Hepatocyte (in vitro differentiated cells): Measurements from ENCODE around the gene ACKR3. TPM values are rescaled to one million over a fixed set of nuclear protein-coding genes. Genes with fewer than 3 reads are reported as not detected.

Source experiments
- DNase-seq: peaks from one replicate; pipeline ENCODE4 v3.0.0-alpha.2; 2016; ENCODE audit warnings: low spot score
- H2AFZ ChIP-seq: fragments of 200-600 bp; sonication (generic); 2 replicates; pipeline ENCODE4 v1.6.0; 2016; ENCODE audit warnings: antibody characterized with exemption, mild to moderate bottlenecking
- H3K27ac ChIP-seq: fragments of 200-600 bp; sonication (generic); 2 replicates; pipeline ENCODE4 v1.5.1; 2016; ENCODE audit warnings: mild to moderate bottlenecking
- H3K27me3 ChIP-seq: fragments of 200-600 bp; sonication (generic); 2 replicates; pipeline ENCODE4 v1.6.1; 2016
- H3K36me3 ChIP-seq: fragments of 200-600 bp; sonication (generic); replicated peaks from 2 replicates; pipeline ENCODE4 v1.5.1; 2016; ENCODE audit warnings: low read depth; ENCODE audit not compliant: insufficient read depth
- H3K4me1 ChIP-seq: fragments of 200-600 bp; sonication (generic); 2 replicates; pipeline ENCODE4 v1.5.1; 2016; ENCODE audit warnings: mild to moderate bottlenecking, moderate library complexity; ENCODE audit not compliant: insufficient read depth
- H3K4me2 ChIP-seq: fragments of 200-600 bp; sonication (generic); 2 replicates; pipeline ENCODE4 v1.6.0; 2016
- H3K4me3 ChIP-seq: fragments of 200-600 bp; sonication (generic); 2 replicates; pipeline ENCODE4 v1.5.1; 2016; ENCODE audit warnings: mild to moderate bottlenecking
- H3K79me2 ChIP-seq: fragments of 200-600 bp; sonication (generic); 2 replicates; pipeline ENCODE4 v1.6.0; 2017; ENCODE audit warnings: mild to moderate bottlenecking
- H3K9me2 ChIP-seq: fragments of 200-600 bp; sonication (generic); replicated peaks from 2 replicates; pipeline ENCODE4 v1.6.0; 2017; ENCODE audit warnings: mild to moderate bottlenecking; ENCODE audit not compliant: insufficient read depth
- H3K9me3 ChIP-seq: fragments of 200-600 bp; sonication (generic); 2 replicates; pipeline ENCODE4 v1.5.1; 2016; ENCODE audit warnings: low read depth, mild to moderate bottlenecking
- H4K20me1 ChIP-seq: fragments of 200-600 bp; sonication (generic); 2 replicates; pipeline ENCODE4 v1.6.0; 2016; ENCODE audit warnings: mild to moderate bottlenecking; ENCODE audit not compliant: insufficient read depth, poor library complexity, severe bottlenecking
- EZH2 ChIP-seq: fragments of 200-600 bp; sonication (generic); IDR thresholded peaks from 2 replicates; pipeline ENCODE4 v1.6.1; 2016; ENCODE audit warnings: antibody characterized with exemption, mild to moderate bottlenecking, borderline replicate concordance
- EZH2phosphoT487 ChIP-seq: fragments of 200-600 bp; sonication (generic); IDR thresholded peaks from one replicate; pipeline ENCODE4 v1.6.1; 2018; ENCODE audit warnings: antibody characterized with exemption, mild to moderate bottlenecking, low read depth, moderate library complexity; ENCODE audit not compliant: unreplicated experiment, severe bottlenecking
- WGBS: methylation state at CpG from one replicate; pipeline ENCODE4 v1.1.6; 2016; ENCODE audit warnings: low lambda C conversion rate; ENCODE audit errors: missing lambda C conversion rate; 5-methylcytosine and 5-hydroxymethylcytosine counted together
- polyA plus RNA-seq: library from polyadenylated mRNA; unstranded; fragments of >200 nt; fragmentation: Nextera tagmentation; extraction: Ambion mirVana; gene quantifications from 2 replicates; pipeline ENCODE4 v1.2.1, GENCODE V29; 2016
- total RNA-seq: library from RNA; depleted of rRNA; stranded (reverse); fragments of >200 nt; gene quantifications from 2 replicates; pipeline ENCODE4 v1.2.3, GENCODE V29; 2014
- TF ChIP-seq, protein P1 (sequence below): fragments of 200-600 bp; sonication (generic); IDR thresholded peaks from 2 replicates; pipeline ENCODE4 v1.5.1; 2016; ENCODE audit warnings: antibody characterized with exemption, mild to moderate bottlenecking; ENCODE audit not compliant: poor library complexity

The ACKR3 gene
- total and polyA plus RNA-seq, 2 experiments from 2014 or later = 49.5 to 58.9 TPM

- Histone ChIP-seq H3K27ac (no peak overlapping the region), H3K36me3 (no peaks in the 10 kb centered on the region)
Observed at GRCh38 chr2:236597629-236598028, 28.0 kb downstream of the ACKR3 start.

DNA sequence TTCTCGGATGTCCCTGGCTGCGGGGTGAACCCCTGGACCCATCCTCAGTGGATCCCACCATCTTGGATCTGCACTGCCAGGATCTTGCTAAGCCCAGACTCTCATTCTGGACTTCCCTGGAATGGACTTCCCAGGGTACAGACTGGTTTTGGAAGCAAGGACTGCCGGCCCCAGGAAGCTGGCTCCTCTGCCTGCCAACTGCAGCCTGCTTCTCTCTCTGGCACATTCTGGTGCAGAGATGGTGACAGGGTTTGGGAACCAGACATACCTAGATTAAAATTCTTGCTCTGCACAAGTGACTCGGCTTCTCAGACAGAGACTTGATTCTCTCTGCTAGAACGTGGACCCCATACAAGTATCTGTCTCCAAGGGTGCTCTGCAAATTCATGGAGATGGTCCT, 29.4 kb downstream of the ACKR3 start:
- Histone ChIP-seq H3K9me3 (no peaks in the 10 kb centered on the region), H3K27me3 (no peaks in the 10 kb centered on the region), H3K4me1 (no peaks in the 10 kb centered on the region), H2AFZ (no peak overlapping the region), H3K36me3 (no peaks in the 10 kb centered on the region), H4K20me1 (no peaks in the 10 kb centered on the region), H3K4me2 (no peak overlapping the region), H3K79me2 (no peaks in the 10 kb centered on the region), H3K4me3 (no peak overlapping the region), H3K27ac (no peak overlapping the region), H3K9me2 (no peaks in the 10 kb centered on the region)
- DNase-seq = no peak
- TF ChIP-seq, protein P1, sequence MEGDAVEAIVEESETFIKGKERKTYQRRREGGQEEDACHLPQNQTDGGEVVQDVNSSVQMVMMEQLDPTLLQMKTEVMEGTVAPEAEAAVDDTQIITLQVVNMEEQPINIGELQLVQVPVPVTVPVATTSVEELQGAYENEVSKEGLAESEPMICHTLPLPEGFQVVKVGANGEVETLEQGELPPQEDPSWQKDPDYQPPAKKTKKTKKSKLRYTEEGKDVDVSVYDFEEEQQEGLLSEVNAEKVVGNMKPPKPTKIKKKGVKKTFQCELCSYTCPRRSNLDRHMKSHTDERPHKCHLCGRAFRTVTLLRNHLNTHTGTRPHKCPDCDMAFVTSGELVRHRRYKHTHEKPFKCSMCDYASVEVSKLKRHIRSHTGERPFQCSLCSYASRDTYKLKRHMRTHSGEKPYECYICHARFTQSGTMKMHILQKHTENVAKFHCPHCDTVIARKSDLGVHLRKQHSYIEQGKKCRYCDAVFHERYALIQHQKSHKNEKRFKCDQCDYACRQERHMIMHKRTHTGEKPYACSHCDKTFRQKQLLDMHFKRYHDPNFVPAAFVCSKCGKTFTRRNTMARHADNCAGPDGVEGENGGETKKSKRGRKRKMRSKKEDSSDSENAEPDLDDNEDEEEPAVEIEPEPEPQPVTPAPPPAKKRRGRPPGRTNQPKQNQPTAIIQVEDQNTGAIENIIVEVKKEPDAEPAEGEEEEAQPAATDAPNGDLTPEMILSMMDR = no peak
- no peak for TF ChIP-seq EZH2phosphoT487
- WGBS = 93% methylated on average over 5 of the region's 5 CpGs

More at GRCh38 chr2:236597629-236598028, 28.0 kb downstream of the ACKR3 start:
- DNase-seq = no peak
- Histone ChIP-seq H3K27me3 (no peaks in the 10 kb centered on the region), H4K20me1 (no peaks in the 10 kb centered on the region), H3K4me2 (no peak overlapping the region), H3K9me2 (no peaks in the 10 kb centered on the region), H2AFZ (no peak overlapping the region), H3K79me2 (no peaks in the 10 kb centered on the region), H3K4me1 (peaks cover 5% of the 10 kb centered on the region), H3K9me3 (no peaks in the 10 kb centered on the region), H3K4me3 (no peak overlapping the region)
- WGBS = 88% methylated on average over 4 of the region's 4 CpGs
- TF ChIP-seq EZH2phosphoT487 (no peak), EZH2 (no peak)
- TF ChIP-seq, protein P1 = no peak

- no peaks in the 10 kb centered on the region for H3K4me1 ChIP-seq
- H3K27me3 ChIP-seq = no peaks in the 10 kb centered on the region
- no peaks in the 10 kb centered on the region for H3K9me2 ChIP-seq
- TF ChIP-seq, protein P1 = no peak
- TF ChIP-seq EZH2 = no peak
- no peak for TF ChIP-seq EZH2phosphoT487
- no peak for DNase-seq
- no peak overlapping the region for H3K4me3 ChIP-seq
- H3K36me3 ChIP-seq = no peaks in the 10 kb centered on the region
- no peaks in the 10 kb centered on the region for H3K79me2 ChIP-seq
- no peak overlapping the region for H3K27ac ChIP-seq
- no peak overlapping the region for H2AFZ ChIP-seq
- H3K4me2 ChIP-seq = no peak overlapping the region
- H3K9me3 ChIP-seq = no peaks in the 10 kb centered on the region
- H4K20me1 ChIP-seq = no peaks in the 10 kb centered on the region
- 82% methylated on average over 7 of the region's 7 CpGs for WGBS
Observed at GRCh38 chr2:236600158-236600557, 30.5 kb downstream of the ACKR3 start.

- H3K4me3 ChIP-seq = no peak overlapping the region
- H3K9me2 ChIP-seq = no peaks in the 10 kb centered on the region
- H3K9me3 ChIP-seq = no peaks in the 10 kb centered on the region
- 75% methylated on average over 9 of the region's 9 CpGs for WGBS
- peak overlapping the region; percentile 30 for H3K27ac ChIP-seq
- no peak for TF ChIP-seq EZH2phosphoT487
- TF ChIP-seq, protein P1 = no peak
- TF ChIP-seq EZH2 = no peak
- H3K4me2 ChIP-seq = no peak overlapping the region
- H3K27me3 ChIP-seq = no peaks in the 10 kb centered on the region
- H3K36me3 ChIP-seq = no peaks in the 10 kb centered on the region
- H3K4me1 ChIP-seq = no peaks in the 10 kb centered on the region
- H2AFZ ChIP-seq = no peak overlapping the region
- H3K79me2 ChIP-seq = no peaks in the 10 kb centered on the region
- H4K20me1 ChIP-seq = no peaks in the 10 kb centered on the region
- no peak for DNase-seq
Observed at GRCh38 chr2:236600892-236601291, 31.3 kb downstream of the ACKR3 start.
